NCI-H446 treated with DMSO at 0.1 percent for 48 hours (cell line): ENCODE results near the gene TBX4.

Experiments
- DNase-seq: peaks from one replicate; lab custom pipeline; 2025; lab: John Stamatoyannopoulos, UW

TBX4 gene

DNA sequence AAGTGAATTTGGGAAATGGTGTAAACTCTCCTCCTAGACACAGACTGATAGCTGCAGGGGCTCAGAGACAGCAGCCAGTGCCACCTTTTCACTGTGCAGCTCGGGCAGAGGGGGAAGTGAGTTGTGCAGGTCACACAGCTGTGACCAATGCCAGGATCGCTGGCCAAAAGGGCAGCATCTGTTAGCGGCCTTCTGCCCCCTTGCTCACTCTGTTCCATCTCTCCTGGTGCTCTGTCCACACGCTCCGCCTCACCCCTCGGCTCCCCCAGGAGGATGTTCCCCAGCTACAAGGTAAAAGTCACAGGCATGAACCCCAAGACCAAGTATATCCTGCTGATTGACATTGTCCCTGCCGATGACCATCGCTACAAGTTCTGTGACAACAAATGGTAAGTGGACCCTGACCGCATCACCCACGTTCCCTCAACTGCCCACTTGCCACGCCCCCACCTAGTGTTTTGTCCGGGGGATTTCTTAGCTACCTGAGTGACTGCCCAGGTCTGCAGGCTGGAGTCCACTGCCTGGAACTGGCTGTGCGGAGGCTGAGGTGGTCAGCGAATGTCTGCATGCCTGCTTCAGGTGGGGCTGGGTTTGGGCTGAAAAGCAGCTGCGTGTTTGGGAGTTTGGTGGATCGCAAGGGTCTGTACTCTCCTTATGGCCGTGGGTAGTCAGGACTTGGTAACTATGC lies 13.5 kb downstream of the TBX4 start:
- DNase-seq: no peak

- DNase-seq: no peak
Observed at GRCh38 chr17:61466246-61466645, 14.0 kb downstream of the TBX4 start.

GRCh38 chr17:61467416-61468262 lies 15.4 kb downstream of the TBX4 start:
- no peak for DNase-seq

DNA sequence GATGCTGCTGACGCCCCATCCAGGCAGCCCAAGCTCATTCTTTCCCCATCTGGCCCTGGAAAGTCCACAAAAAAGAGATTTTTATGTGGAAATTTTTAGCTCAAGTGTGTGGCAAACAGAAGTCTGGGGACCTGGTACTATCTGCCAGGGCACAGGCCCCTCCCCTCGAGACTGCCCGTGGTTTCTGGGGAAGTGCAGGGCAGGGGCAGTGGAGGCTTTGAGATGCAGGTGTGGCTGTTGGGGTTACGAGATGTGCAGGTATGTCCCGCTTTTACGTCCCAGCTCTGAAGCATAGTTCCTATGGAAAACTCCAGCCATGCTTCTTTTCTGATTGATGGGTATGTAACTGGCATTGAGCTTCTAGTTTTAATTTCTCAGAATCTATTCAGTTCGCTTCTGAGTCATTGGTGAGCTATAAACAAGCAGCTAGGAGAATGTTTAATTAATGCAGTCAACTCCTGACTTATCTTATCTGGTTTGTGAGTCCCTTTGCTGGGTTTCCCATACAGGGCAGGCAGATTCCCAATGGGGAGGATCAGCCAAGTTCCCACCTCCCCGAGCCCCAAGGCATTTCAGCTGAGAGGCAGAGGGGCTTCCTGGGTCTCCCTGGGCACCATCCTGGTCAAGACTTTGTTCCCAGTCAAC lies 16.2 kb downstream of the TBX4 start:
- no peak for DNase-seq

DNA sequence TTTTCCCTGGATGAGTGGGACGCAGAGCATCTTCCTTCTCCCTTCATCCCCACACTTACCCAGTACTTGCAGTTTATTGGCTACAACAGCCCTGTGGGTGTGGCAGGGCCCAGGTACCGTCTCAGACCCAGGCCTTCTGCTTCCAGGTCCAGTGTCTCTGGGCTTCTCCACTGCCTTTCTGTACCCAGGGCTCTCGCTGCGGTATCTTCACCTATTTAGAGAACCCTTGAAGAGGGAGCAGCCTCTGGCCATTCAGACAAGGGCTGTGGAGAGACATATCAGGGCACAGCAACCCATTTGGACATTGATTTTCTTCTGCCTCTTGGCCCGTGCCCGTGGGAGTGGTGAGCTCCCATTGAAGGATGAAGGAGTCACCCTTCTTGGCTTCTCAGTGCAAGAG lies 17.3 kb downstream of the TBX4 start:
- DNase-seq: no peak

DNA sequence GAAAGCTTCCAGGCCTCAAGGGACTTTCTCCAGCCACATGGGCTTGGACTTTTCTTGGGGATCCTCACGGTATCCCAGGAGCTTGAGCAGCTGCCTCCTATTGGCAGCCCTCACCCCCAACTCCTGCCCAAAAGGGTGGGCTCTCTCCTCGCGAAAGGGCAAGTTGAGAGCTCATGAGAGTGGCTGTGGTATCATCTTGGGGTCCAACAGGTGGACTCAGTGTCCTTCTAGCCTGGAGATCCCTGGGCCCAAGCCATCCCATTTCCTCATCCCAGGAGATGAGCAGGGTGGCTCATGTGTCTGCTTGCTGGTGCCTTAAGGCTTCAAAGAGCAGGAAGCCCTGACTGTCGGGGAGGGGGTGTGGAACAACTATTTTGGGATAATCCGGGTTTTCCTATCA lies 17.7 kb downstream of the TBX4 start:
- DNase-seq: no peak

DNA sequence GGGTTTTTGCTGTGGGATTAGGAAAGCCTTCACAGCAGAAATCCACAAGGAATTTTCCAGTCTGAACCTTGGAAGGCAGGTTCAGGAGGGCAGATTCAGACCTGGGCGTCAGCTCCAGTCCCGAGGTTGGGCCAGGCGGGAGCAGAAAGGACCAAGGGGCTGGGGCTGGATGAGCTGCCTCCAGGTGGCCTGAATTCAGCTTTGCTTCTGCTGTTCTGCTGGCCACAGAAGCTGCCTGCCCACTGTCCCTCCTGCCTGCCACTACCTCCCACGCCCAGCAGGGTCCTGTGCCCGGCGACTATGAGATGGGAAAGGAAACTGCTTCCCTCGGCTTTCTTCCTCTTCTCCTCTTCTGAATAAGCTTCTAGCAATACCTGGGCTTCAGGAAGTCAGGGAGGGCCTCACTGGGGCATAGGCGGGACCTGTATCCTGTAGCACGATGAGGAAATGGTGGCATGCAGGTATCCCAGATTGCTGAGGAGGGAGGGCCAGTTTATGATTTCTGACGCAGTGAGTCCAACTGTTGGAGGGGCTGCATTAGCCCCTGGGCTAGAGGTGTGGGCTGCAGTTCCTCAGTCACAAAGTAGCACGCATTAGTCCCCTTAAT lies 18.4 kb downstream of the TBX4 start:
- DNase-seq: no peak

DNA sequence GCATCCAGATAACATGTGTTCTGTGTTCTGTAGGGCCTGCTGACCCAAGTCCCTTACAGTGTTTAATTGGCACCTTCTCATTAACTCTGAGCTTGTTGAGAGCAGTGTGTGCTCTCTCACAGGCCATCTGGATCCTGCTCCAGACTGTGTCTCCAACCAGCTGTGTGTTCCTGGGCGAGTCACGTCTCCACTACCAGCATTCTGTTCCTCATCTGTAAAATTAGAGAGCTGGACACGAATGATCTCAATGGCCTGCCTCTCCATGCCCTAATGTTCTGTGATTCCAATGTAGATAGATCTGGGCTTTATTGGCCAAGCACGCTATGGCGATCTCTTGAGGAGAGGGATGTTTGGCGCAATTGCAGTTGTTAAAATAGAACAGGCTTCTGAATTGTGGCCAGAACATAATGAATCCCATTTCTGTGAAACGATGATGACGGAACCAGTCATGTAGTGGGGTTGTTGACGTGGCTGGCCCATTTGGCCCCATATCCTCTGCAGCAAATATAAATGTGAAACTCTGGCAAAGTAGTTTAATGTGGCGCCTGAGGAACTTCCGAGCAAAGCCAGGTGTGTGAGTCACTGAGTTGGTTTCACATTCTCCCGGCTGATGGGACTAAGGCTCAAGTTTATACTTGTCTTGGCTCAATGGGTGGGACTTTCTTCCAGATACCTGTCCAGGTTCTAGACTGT lies 22.2 kb downstream of the TBX4 start:
- DNase-seq: peak; percentile 26

DNA sequence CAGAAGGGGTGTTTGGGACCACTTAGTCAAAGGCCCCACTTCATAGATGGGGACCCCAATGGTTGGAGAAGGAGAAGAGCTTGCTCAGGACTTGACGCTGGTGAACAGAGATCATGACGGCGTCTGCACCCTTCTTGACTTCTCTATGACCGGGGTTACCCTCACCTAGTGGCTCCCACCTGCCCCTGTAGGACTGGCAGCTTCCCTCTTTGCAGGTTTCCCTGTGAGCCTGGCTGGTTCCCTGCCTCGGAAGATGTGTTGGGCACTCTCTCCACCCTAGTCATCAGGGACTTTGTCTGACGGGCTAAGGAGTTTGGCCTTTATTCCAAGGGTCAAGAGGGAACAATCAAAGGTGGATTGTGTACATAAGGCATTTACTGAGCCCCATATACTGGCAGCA lies 22.7 kb downstream of the TBX4 start:
- no peak for DNase-seq

DNA sequence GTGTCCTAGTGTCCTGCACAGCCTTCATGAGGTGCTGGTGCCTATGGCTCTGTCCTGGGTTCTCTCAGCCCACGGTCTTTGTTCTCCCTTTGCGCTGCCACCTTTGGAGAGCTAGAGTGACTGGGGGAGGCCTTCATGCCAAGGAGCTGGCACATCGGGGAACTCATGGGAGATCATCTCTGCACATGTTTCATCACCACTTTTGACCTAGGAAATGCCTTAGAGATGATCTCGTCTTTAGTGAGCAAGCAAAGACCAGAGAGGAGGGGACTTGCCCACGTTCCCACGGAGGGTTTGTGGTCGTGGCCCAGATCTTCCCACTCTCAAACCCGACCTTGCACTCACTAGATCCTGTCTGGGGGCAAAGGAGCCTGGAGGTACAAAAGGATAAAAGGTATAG lies 23.5 kb downstream of the TBX4 start:
- no peak for DNase-seq

GRCh38 chr17:61476476-61477203 lies 24.4 kb downstream of the TBX4 start:
- DNase-seq: no peak

DNA sequence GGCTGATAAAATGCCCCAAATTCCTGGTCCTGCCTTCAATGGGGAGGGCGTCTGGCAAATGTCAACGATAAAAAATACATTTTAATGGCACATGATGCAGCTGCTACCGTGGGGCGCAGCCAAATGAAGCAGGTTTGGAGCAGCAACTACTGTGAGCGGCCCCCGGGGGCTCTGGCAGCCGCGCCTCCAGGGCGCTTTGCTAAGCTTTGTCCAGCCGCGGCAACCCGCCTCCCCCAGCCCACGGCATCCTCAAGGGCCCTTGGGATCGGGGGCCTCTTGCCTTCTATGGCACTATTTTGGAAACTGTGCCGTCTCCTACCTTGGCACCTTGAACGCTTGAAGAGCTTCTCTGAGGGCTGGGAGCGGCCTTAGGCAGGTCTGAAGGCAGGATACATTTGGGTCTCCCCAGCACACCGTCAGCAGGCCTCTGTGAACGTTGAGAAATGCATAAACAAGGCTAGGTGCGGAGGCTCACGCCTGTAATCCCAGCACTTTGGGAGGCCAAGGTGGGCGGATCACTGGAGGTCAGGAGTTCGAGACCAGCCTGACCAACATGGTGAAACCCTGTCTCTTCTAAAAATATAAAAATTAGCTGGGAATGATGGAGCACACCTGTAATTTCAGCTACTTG lies 25.1 kb downstream of the TBX4 start:
- DNase-seq: no peak

GRCh38 chr17:61478026-61478789 lies 26.0 kb downstream of the TBX4 start:
- no peak for DNase-seq

DNA sequence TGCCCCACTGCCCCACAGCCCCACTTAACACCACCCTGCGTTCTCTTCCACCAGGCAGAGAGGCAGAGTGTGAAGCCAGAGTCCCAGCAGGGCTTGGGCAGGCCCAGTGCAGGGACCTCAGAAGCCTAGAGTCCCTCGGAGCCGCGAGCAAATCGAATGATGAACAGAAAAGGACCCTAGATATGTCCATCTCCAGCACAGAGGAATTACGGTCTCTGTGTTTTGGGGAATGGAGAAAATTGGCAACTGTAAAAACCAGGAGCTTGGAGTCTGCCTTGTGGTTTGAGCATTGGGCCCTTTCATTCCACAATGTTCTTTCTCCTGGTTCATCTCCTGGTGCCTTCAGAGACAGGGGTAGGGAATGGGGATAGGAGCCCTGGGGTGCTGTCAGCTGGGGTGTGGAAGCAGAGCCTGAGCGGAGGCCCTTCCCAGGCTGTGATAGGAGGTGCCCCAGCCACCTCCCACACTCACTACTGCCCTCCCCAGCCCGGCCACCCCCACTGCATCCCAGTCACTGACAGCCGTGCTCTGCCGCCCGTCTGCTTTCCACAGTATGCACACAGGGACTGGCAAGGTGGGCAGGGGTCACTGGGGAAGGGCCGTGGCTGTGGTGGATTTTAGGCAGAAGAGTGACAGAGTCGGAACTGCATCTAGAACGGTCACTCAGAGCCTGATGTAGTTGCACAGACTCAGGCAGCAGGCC lies 26.7 kb downstream of the TBX4 start:
- no peak for DNase-seq

- no peak for DNase-seq
Observed at GRCh38 chr17:61479493-61480413, 27.5 kb downstream of the TBX4 start.

- DNase-seq: no peak
Observed at GRCh38 chr17:61480414-61480807, 28.2 kb downstream of the TBX4 start.

GRCh38 chr17:61481421-61481820 lies 29.2 kb downstream of the TBX4 start:
- no peak for DNase-seq

DNA sequence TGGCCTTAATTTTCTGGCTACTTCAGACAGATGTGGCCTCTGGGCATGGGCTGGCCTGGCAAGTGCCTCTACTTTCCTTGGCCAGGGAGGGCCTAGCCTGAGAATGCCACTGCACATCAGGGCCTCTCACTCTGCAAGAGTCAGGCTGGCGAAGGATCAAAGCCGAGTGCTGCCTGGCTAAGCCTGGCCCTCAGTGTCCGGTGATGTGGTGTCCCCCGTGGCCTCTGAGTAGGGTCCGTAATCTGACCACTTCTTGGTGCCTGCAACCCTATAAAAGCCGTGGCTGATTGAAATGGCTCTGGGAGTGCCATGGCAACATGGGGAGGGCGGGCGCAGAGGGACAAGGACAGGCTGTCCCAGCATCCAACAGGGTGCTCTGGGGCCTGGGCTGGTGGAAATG lies 30.2 kb downstream of the TBX4 start:
- no peak for DNase-seq

- DNase-seq: no peak
Observed at GRCh38 chr17:61483778-61484116, 31.5 kb downstream of the TBX4 start.
